Kidney (tissue), 14 donors: ENCODE results near the gene SYNDIG1. TPM values are rescaled to one million over a fixed set of nuclear protein-coding genes. Genes with fewer than 3 reads are reported as not detected.
A peak's percentile ranks its signal among the peaks of the same experiment; 100 is the strongest.
"Not testable (repeated sequence)": the region's sequence is repeated elsewhere in the genome, so short reads cannot be mapped to it uniquely, and the experiment has no call there.

Experiments
- DNase-seq, 5 donors: peaks; one replicate each; pipeline ENCODE4 v3.0.0-alpha.2; 2013 to 2020
- FAIRE-seq: peaks from 2 replicates; lab custom pipeline; 2012; peaks lifted over from hg19 to GRCh38; lab: Jason Lieb, UNC
- H3K27ac ChIP-seq, 2 donors: one replicate each; pipeline ENCODE4 v1.7.0; 2013; ENCODE audit warnings: low read depth in 2 of 2, low read length in 2 of 2, inconsistent platforms in 1 of 2
- H3K27me3 ChIP-seq: one replicate; pipeline ENCODE4 v1.7.1; 2013; ENCODE audit warnings: low read length, inconsistent platforms; ENCODE audit not compliant: control insufficient read depth, insufficient read depth
- H3K36me3 ChIP-seq, 3 donors: one replicate each; pipeline versions ENCODE4 v1.7.0 to v1.7.1; 2013; ENCODE audit warnings: low read length in 3 of 3, control low read depth in 1 of 3, inconsistent platforms in 1 of 3; ENCODE audit not compliant: insufficient read depth in 3 of 3, control insufficient read depth in 2 of 3
- H3K4me1 ChIP-seq, 3 donors: one replicate each; pipeline versions ENCODE4 v1.7.0 to v1.7.1; 2013; ENCODE audit warnings: low read length in 3 of 3, inconsistent platforms in 1 of 3, low read depth in 1 of 3; ENCODE audit not compliant: control insufficient read depth in 2 of 3, insufficient read depth in 2 of 3
- H3K4me3 ChIP-seq, 3 donors: one replicate each; pipeline versions ENCODE4 v1.7.0 to v1.8.1; 2013; ENCODE audit warnings: low read length in 3 of 3, control low read depth in 1 of 3, inconsistent platforms in 1 of 3
- H3K9ac ChIP-seq, 3 donors: one replicate each; pipeline versions ENCODE4 v1.7.0 to v1.7.1; 2013; ENCODE audit warnings: low read length in 3 of 3, control low read depth in 1 of 3, inconsistent platforms in 1 of 3
- H3K9me3 ChIP-seq, 3 donors: one replicate each; pipeline versions ENCODE4 v1.7.0 to v1.7.1; 2013; ENCODE audit warnings: low read length in 3 of 3, control low read depth in 1 of 3, inconsistent platforms in 1 of 3; ENCODE audit not compliant: control insufficient read depth in 2 of 3, insufficient read depth in 1 of 3
- intact Hi-C: fragments of 100-400 bp; cut with DNase I; formaldehyde crosslinking; loops from one replicate; pipeline ENCODE4 v1.11.1; 2022
- polyA plus RNA-seq: library from polyadenylated mRNA; stranded (reverse); fragments of 350-450 nt; fragmentation: Illumina TruSeq; extraction: RNeasy Lipid Tissue Mini Kit (QIAGEN cat#74804); gene quantifications from one replicate; pipeline ENCODE4 v1.2.3, GENCODE V29; 2014; ENCODE audit warnings: low read depth, low replicate concordance; ENCODE audit not compliant: insufficient read depth
- total RNA-seq: library from RNA; stranded (reverse); fragmentation: NEBNext Ultra II Directional; extraction: Animal tissue kit (Norgen Biotek cat#: 25700); gene quantifications from one replicate; pipeline ENCODE4 v1.2.1, GENCODE V29; 2021
- TF ChIP-seq, protein P1 (sequence below): IDR thresholded peaks from 3 replicates; pipeline ENCODE4 v1.5.1; 2012; ENCODE audit warnings: mild to moderate bottlenecking, moderate library complexity, borderline replicate concordance; ENCODE audit not compliant: insufficient read depth; ENCODE audit errors: extremely low read depth
- donor health status: control.
- donor health status: control.
- donor health status: control.
- donor health status: control.
- donor health status: control.
- donor health status: DM: yes; HTN: yes; CAD: no.
- donor health status: Normal renal cell carcinoma (clear cell type).

The SYNDIG1 gene
- total and polyA plus RNA-seq, 2 donors from 2014 or later, result 5.4 to 8.2 TPM

DNA sequence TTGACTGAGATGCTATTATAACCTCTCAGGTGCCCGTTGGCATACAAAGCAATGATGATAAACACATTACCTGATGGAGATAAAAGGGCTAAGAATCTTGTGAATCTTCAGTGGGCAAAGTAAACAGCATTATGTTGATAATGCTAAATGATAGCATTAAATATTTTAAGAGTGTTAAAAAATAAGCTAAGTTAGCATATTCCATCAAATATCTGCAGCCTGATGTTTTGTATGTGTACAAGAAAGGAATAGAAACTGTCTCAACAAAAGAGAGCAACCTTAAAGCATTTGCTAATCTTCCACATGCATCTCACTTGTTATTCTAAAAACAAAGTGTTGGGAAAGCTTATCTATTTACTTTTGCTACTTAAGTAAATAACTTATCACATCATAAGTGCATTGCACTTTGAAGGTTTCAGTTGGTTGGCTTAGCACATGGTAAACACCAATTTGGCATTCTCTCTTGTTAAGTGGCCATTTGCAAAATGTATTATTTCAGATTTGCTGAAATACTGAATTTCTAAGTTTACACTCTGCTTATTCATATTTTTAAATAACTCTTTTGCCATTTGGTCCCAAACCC is 151.6 kb downstream of the SYNDIG1 start:
- intact Hi-C loops, result no loop called here
- Histone ChIP-seq H3K9me3 (no peaks in the 10 kb centered on the region), H3K36me3 (no peaks in the 10 kb centered on the region), H3K27ac (no peak overlapping the region), H3K9ac (no peak overlapping the region), H3K27me3 (no peaks in the 10 kb centered on the region), H3K4me1 (no peaks in the 10 kb centered on the region), H3K4me3 (no peak overlapping the region)
- TF ChIP-seq, protein P1, sequence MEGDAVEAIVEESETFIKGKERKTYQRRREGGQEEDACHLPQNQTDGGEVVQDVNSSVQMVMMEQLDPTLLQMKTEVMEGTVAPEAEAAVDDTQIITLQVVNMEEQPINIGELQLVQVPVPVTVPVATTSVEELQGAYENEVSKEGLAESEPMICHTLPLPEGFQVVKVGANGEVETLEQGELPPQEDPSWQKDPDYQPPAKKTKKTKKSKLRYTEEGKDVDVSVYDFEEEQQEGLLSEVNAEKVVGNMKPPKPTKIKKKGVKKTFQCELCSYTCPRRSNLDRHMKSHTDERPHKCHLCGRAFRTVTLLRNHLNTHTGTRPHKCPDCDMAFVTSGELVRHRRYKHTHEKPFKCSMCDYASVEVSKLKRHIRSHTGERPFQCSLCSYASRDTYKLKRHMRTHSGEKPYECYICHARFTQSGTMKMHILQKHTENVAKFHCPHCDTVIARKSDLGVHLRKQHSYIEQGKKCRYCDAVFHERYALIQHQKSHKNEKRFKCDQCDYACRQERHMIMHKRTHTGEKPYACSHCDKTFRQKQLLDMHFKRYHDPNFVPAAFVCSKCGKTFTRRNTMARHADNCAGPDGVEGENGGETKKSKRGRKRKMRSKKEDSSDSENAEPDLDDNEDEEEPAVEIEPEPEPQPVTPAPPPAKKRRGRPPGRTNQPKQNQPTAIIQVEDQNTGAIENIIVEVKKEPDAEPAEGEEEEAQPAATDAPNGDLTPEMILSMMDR, result no peak
- no peak for DNase-seq
- no peak for FAIRE-seq

DNA sequence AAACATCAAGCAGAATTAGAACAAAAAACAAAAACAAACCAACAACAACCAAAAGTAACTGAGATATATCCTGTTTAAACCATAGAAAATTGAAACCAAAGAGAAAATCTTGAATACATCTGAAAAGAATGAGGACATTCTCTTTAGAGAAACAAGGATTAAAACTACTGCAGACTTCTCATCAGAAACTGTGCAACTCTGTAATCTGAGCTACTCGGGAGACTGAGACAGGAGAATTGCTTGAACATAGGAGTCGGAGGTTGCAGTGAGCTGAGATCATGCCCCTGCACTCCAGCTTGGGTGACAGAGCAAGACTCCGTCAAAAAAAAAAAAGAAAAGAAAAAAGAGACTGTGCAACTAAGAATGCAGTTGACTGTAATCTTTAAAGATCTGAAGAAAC is 153.4 kb downstream of the SYNDIG1 start:
- Histone ChIP-seq H3K27ac (no peak overlapping the region), H3K27me3 (no peaks in the 10 kb centered on the region), H3K9me3 (no peaks in the 10 kb centered on the region), H3K36me3 (no peaks in the 10 kb centered on the region), H3K4me1 (no peaks in the 10 kb centered on the region), H3K4me3 (no peak overlapping the region), H3K9ac (no peak overlapping the region)
- TF ChIP-seq, protein P1, result no peak
- DNase-seq (peak in 1 of 5 donors; percentile 9), FAIRE-seq (no peak)
- intact Hi-C loops, result no loop called here

DNA sequence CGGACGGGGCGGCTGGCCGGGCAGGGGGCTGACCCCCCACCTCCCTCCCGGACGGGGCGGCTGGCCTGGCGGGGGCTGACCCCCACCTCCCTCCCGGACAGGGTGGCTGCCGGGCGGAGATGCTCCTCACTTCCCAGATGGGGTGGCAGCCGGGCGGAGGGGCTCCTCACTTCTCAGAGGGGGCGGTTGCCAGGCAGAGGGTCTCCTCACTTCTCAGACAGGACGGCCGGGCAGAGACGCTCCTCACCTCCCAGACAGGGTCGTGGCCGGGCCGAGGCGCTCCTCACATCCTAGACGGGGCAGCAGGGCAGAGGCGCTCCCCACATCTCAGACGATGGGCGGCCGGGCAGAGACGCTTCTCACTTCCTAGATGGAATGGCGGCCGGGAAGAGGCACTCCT is 156.7 kb downstream of the SYNDIG1 start:
- FAIRE-seq, H3K9ac ChIP-seq, H3K4me3 ChIP-seq, H3K27me3 ChIP-seq, H3K9me3 ChIP-seq, H3K4me1 ChIP-seq, H3K27ac ChIP-seq, H3K36me3 ChIP-seq, DNase-seq, intact Hi-C loops: not testable (repeated sequence)

DNA sequence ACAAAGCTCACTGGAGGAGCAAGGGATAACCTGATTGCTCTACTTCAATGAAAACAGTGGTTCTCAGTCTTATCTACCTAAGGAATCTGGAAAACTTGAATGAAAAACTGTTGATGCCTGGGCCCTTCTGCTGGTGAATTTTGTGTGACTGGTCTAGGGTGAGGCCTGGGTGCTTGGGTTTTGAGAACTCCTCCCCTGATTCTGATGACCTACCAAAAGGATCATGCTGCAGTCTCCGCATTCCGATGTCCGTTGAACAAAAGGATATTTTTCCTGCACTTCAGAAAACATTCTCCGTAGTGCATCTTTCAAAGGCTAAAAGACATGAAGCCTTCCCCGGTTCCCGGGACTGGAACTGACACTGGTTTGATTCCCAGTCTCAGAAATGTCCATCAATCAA is 157.9 kb downstream of the SYNDIG1 start:
- intact Hi-C loops, result no loop called here
- no peaks in the 10 kb centered on the region for H3K9me3 ChIP-seq
- TF ChIP-seq, protein P1, result no peak
- H3K4me1 ChIP-seq, result no peaks in the 10 kb centered on the region
- FAIRE-seq, result no peak
- H3K27ac ChIP-seq, result no peak overlapping the region
- H3K4me3 ChIP-seq, result no peak overlapping the region
- DNase-seq, result no peak
- H3K36me3 ChIP-seq, result no peaks in the 10 kb centered on the region
- no peak overlapping the region for H3K9ac ChIP-seq
- H3K27me3 ChIP-seq, result no peaks in the 10 kb centered on the region
